GM18499 (cell line): ENCODE data around the gene ZMIZ1.
A peak's percentile ranks its signal among the peaks of the same experiment; 100 is the strongest.
"Not testable (repeated sequence)": the region's sequence is repeated elsewhere in the genome, so short reads cannot be mapped to it uniquely, and the experiment has no call there.

Experiments used
- ATAC-seq: cut with Tn5 transposase; IDR thresholded peaks from one replicate; pipeline ENCODE4 v1.9.1; 2021; ENCODE audit warnings: moderate number of reproducible peaks; ENCODE audit not compliant: insufficient read depth, unreplicated experiment

ZMIZ1 gene

DNA sequence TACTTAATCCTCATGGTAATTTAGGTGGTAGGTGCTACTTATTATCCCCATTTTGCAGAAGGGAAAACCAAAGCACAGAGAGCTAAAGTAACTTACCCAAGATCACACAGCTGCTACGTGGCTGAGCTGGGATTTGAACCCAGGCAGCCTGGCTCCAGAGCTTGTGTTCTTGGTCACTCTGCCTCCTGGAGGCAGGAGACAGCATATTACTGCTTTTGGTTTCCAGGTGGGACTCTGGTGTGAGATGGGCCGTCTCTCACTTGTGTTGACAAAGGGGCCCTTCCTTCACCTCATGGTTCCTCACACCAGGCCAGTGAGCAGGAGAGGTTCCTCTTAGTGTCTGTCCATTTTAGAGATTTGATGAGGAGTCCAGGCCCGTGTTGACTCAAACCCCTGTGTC is 198.7 kb downstream of the ZMIZ1 start:
- ATAC-seq, result no peak

DNA sequence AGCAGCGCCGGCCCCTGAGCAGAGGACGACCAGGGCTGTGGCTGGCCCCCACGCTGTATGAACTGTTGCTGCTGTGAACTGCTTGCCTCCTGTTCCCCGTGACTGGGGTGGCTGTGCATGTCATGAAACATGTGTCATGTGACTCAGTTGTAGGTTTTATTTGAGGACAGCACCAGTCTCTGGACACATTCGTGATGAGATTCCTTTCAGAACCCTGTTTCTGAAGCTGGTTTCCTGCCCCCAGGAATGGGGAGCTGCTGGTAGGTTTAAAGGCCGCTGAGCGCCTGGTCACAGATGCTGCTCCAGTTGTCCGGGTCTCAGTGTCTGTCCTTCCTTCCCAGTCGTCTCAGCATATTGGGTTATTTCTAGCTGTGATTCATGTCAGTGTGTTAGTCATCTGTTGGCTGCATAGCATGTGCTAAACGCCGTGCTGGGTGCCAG is 199.4 kb downstream of the ZMIZ1 start:
- ATAC-seq, result no peak

DNA sequence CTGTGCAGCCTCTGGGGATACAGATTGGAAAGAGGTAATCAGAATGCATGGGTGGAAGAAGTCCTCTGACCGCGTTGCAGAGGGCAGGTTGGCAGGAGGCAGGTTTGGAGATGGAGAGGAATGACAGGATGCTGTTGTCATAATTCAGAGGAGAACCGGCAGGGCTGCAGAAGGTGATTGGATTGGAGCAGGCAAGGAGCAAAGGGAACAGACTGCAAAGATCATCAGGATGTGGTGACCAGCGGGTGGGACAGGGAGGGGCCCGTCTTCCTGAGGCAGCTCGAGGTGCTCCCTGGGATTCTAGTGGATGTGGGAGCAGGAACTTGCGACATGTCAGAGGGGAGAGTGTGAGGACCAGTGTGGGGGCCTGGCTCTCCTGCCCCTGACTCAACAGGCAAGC is 200.0 kb downstream of the ZMIZ1 start:
- no peak for ATAC-seq

DNA sequence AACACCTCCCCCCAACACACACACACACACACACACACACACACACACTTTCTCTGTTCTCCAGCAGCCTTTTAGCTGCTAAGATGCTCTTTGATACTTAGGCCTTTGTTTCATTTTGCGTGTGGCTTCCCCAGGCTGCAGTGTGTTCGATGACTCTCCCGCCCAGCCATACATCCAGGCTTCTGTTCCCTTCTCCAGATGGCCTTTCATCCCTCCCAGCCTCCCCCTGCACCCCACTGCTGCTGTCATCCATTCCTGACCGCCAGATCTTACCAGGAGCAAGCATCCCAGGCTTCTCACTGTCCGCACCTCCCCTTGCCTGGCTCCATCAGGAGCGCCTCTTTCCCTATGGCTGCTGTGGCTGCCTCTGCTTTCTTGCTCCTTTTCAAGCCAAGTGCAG is 200.7 kb downstream of the ZMIZ1 start:
- ATAC-seq, result no peak

DNA sequence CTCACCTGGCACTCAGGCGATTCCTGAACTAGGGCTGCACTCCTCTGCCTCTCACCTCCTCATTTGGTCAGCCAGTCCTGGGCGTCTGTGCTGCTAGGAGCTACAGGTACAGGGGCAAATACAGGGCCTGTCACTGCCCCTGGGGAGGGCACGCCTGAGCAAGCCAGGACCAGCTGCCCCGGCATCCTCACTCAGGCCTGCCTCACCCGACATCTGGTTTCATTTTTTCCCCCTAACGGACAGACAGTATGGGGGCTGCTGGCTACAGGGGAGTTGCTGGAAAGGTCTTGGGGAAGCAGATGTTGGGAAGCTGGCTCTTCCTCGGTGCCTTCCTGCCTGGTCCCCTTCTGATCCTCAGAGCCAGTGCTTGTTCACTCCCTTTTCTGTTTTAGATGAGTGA is 201.2 kb downstream of the ZMIZ1 start:
- no peak for ATAC-seq

DNA sequence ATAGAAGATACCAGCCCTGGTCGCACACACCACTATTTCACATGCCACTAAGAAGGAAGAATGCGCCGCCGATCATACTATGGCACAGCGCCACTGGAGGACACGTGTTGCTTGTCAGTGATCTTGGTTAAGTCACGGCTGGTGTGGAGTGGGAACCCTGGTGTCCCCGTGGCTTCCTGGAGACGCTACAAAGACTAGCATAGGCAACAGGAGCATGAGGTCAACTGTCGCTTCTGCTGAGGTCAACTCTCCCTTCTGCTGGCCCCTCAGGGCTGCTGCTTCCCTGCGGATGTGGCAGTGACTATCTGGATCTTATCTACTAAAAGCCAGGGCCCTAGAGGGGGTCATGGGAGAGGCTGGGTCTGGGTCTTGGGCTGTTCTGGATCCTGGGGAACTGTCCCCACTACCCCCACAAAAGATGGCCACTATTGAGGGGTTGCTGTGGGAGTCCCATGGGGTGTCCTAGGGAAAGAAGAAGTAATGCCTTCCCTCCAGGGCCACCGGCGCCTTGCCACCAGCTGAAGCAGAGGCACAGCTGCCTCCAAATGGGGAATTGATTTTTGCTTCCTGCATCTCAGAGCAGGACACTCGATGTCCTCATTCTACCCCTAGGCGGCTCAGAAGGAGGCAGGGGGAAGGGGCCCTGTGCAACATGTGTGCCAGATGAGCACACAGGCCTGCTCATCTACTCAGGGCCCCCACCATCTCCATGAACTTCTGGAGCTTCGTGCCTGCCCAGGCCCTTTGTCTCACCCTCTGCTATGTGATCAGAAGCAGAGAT is 201.9 kb downstream of the ZMIZ1 start:
- ATAC-seq, result no peak

DNA sequence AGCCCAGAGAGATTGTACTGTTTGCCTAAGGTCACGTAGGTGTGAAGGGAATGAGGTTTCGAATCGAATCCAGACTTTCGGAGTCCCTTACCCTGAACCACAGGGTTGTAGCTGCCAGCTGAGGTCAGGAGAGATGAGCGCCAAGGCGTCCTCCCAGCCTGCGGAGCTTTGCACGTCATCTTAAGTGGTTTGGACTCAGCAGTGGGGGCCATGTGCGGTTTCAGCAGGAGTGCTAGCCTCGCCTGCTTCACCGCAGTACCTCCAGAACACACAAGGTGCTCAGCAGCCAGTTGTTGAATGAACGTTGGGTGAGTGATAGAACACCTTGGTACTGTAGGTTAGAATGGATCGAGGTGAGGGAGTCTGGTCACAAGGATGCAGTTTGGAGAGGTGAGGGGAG is 203.6 kb downstream of the ZMIZ1 start:
- ATAC-seq, result no peak

DNA sequence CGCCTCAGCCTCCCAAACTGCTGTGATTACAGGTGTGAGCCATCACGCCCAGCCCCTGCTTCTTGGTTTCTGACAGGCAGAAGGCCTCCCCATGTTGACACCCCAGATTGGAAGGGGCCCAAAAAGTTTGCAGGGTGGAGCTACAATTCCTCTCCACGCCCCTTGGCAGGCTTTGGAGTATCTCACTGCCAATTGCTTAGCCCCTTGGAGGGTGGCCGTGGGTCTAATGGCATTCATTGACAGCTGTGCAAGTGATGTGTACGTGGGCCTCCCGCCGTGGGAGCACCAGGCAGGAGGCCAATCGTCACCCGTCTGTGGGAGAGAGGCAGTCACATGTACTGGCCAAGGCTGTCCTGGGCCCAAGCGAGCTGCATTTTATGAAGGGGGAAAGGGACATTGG is 204.8 kb downstream of the ZMIZ1 start:
- no peak for ATAC-seq

DNA sequence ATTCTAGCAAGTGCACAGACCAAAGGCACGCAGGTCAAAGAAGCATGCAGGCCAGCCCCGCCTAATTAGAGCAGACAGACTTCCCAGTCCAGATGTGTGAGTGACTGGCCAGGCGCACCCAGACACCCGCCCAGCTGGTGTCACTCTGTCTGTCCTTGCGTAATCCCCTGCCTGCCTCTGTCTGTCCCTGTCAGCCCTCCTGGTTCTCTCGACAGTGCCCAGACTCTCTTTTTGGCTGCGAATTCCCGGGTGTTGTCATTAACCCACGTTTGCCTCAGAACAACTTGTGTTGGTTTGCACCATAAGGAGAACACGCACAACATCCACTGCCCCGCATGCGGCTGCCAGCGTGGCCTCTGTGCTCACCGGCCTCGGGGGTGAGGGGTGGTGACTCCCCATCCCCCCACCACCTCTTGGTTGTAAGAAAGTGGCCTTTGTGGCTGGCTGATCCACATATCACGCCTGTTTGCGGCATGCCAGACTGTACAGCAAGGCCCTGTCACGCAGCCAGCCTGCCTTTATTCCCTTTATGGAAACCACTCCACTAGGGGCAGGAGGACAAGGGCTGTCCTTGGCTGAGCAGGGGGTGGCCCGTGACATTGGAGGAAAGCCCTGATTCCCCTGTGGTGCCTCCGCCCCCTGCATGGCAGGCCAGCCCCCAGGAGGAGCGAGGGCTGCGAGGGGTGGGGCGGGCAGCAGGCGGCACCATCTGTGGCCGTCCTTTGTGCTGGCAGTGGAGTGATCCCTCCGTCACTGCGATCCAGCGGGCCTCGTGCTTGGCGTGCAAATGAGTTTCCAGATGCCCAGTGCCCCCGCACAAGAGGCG is 205.7 kb downstream of the ZMIZ1 start:
- ATAC-seq, result no peak

DNA sequence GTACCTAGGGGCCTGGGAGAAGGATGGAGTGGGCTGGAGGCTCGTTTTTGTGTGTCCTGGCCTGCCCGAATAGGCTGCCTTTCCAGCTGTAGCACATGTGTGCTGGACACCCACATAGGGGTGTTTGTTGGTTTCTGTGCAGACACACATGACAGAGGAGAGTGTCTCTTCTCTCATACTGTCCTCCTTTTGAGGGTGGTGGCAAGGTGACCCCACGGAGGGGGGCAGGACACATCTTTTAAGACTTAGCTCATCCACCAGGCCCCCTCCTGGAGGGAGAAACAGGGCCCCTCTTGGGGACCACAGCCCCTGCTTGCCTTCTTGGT is 206.3 kb downstream of the ZMIZ1 start:
- no peak for ATAC-seq

DNA sequence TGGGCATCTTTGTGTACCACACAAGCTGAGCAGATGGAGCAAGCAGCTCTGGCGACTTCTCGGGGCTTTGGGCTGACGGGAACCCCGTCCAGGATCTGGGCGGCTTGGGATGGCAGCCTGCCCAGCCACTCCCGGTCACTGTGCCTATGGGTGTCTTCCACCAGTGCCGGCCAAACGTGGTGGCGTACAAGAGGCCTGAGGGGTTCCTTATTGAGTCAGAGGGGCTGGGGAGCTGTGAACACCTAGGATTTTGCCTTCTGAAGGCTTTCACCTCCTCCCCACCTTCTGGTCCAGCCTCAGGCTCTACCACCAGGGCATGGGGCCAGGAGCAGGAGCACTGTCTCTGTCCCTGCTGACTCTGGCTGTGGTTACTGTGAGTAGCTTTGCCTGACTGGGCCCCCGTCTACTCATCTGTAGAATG is 206.7 kb downstream of the ZMIZ1 start:
- no peak for ATAC-seq

DNA sequence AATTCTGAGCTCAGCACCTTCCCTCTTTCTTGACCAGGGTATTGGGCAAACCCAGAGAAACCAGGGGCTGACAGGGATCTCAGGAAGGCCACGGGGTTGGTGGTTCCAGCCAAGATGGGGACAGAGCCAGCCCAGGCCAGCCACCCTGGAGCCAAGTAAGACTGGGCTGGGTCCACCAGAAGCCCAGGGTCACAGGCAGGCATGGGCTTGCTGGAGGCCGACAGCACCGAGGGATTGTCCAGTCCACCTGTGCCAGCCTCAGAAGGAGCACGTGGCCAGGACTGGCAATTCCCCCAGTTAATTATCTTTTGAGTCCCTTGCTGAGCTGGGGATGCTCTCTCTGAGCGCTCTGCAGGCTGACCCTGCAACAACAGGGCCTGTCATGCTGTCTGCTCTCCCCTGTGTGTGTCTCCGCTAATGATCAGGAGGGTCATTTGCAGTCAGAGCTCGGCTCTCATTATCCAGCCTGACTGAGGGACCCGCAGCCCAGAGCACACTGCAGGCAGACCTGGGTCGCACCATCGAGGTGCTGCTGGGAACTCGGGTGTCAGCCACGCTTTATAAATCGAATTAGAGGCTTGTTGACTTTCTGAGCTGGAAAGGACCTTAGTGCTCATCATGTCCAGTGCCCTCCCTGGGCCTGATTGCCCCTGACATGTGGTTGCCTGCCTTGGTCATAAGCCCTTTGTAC is 209.0 kb downstream of the ZMIZ1 start:
- ATAC-seq, result no peak

DNA sequence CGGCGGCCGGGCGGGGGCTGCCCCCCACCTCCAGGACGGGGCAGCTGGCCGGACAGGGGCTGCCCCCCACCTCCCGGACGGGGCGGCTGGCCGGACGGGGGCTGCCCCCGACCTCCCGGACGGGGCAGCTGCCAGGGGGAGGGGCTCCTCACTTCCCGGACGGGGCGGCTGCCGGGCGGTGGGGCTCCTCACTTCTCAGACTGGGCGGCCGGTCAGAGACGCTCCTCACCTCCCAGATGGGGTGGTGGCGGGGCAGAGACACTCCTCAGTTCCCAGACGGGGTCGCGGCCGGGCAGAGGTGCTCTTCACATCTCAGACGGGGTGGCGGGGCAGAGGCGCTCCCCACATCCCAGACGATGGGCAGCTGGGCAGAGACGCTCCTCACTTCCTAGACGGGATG is 210.3 kb downstream of the ZMIZ1 start:
- ATAC-seq, result not testable (repeated sequence)

DNA sequence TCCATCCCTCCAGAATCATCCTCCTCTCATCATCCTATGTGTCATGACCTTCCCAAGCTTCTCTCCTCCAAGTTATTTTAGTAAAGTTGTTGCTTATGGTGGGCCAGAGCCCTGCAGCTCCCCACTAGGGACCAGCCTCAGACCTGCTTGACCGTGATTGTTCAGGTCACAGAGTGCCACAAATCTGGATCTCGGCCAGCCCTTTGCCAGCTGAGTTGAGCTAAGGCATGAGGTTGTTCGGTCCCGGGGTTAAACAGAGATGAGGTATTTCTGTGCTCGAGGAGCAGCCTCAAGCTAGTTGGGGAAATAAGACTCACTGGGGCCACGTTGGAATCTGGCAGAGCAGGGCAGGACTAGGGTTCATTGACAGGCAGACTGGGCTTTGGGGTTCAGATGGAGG is 212.2 kb downstream of the ZMIZ1 start:
- no peak for ATAC-seq

DNA sequence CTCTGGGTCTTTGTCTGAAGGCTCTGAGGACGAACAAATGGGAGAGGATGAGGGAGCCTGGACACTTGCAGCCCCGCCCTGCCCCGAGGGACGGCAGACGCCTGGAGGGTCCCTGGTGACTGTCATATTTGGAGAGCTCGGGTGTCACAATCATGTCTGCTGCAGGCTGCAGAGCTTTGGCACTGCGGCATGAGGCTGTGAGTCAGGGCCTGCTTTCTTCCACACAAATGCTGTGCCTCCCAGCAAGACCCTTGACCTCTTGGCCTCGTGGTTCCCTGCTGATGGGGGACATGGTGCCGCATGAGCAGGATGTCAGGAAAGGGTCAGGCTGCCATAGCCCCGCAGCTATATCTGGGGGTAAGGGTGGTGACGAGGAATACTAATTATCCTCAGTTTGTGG is 213.6 kb downstream of the ZMIZ1 start:
- ATAC-seq, result no peak

DNA sequence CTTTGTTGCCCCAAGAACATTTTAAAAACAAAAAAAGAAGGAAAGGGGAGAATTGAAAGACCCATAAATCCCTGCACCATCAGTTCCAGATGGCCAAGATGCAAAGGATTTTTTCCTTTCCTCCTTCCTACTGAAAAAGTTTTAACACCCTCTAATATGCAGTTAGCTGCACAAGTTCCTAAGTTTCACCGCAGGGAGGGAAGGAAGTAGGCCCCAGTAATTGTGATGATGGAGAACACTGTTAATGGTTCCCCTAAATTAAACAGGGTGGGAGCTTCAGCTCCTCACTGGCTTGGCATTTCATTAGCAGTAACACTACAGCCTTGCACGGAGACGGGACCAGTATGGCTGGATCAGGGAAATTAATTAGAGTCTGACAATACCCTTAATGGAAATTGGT is 214.8 kb downstream of the ZMIZ1 start:
- ATAC-seq, result no peak

DNA sequence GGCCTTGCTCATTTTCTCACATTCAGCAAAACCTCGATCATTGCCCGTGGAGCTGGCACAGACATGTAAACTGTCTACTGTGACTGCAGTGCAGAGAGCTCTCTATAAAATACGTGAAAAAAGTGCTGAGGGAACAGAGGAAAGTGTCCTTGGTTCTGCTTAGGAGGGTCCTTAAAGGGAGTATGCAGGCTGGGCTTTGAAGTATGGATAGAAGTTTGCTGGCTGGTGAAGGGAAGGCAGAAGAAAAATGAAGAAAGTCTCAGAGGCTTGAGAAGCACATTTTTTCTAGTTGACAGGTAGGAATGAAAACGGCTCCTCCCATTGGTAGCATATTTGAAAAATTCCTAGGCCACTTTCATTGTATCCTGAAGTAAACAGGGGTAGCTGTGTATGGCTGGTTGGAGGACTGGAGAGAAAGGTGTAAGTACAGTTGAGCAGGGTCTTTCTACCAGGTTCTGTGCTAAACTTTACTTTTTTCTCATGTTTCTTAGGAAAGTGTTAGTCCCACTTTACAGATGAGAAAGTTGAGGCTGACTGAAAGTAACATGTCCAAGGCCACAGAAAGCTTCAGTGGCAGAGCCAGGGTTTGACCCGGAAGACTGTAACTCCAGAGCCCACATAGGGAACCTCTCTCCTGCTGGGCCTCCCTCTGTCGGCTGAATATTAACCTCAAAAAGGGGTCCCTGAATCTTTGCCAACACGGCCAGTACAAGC is 215.5 kb downstream of the ZMIZ1 start:
- ATAC-seq, result no peak

DNA sequence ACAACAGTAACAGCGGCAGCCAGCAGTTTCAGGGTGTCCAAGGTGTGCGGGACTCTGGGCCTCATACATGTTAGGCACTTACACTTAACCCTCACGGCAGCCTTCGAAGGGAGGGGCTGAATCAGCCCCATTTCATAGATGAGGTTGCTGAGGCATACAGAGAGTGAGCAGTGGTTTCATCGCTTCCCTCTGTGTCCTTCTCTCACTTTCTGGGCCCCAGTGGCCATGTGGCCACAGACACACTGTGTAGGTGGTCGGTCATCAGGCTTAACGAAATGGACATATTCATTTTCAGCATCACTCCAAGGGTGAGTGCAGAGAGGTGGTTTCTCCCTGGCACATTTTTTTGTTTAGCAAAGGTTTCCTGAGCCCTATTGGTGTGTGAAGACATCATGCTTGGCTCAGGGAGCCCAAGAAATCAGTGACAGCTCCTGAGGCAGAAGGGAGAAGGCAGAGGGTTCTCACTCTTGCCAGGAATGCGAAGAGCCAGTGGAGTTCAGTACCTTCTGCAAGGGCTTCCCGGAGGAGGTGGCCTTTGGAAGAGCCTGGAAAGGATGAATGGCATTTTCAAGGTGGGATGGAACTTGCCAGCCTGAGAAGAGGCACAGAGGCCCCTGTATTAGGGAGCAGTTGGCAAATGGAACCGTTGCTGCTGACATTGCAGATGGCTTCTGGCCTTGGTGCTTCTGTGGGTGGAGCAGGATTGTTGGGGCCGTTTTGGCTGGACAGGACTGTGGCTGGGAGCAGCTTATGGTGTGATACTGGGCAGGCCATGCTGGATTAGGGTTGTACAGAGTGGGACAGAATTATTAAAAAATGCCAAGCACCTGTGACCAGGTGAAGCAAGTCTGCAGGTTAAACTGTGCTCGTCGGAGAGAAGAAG is 216.8 kb downstream of the ZMIZ1 start:
- peak; percentile 72 for ATAC-seq

DNA sequence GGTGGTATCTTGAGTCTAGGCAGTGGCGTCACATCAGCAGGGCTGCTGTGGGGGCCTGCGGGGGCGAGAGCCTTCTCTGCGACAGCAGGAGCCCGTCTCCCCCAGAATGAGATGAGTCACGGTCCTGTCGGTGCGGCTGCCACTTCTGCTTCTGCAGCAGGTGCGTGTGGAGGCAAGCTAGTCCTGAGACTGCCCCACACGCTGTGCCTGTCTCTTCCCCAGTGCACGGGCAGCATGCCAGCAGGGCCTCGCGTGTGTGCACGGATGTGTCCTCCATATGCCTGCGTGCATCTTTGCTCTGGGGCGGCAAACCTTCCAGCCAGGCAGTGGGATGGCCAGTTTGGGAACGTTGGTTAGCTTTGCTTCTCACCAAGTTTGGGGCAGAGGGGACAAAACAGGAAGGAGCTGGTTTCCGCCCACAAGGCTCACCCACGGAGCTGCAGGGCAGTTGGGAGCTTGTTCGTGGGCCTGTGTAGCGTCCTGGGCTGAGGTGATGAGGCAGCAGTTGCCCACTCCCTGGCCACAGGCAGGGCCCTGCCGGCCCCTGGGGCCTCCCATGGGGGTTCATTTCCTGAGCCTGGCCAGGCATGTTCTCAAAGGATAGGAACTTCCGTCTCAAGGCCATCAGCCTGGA is 217.7 kb downstream of the ZMIZ1 start:
- peak; percentile 61 for ATAC-seq
